Measurements from ENCODE around the gene ACOT12.

ACOT12 gene

GRCh38 chr5:81337803-81338202 is 56.1 kb downstream of the ACOT12 start:
- TF ChIP-seq CTCF (IDR thresholded peaks at IDR 0.05; ENCODE audit: control extremely low read depth, extremely low read depth, low read depth, missing control alignments), result no peak
- DNase-seq (ENCODE audit: extremely low spot score), result no peak
- CTCF ChIA-PET, result interaction anchor here (1.1 to 1.7 kb wide), 3 partner anchors 9 to 888 kb away, joined by 3 to 4 read pairs (median 3); no protein-coding TSS in a partner anchor

DNA sequence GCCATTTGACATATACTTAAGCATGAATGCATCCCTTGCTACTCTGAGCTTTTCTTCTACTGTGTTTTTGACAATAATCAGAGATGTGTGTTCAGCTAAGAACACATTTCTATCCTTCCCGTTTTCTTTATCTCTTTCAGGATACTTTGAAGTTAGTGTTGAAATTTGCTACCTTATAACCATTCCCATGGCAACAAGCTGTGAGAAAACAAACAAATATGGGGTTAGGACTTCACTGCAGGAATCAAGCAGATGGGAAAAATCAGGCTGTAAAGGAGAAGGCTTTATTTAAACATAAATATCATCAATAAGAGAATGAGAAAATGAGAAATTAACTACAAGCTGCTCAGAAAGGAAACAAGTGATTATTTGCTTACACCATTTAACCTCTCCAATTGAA is 57.4 kb downstream of the ACOT12 start:
- ChIA-PET POLR2A (no interaction called here), CTCF (interaction anchor here (0.9 to 1.7 kb wide), 3 partner anchors 17 to 889 kb away, joined by 3 to 4 read pairs (median 3); no protein-coding TSS in a partner anchor)
- no peak for TF ChIP-seq CTCF (IDR thresholded peaks at IDR 0.05; ENCODE audit: control extremely low read depth, extremely low read depth, low read depth, missing control alignments)
- DNase-seq (ENCODE audit: extremely low spot score), result no peak

More at GRCh38 chr5:81337803-81338202, 56.1 kb downstream of the ACOT12 start:
- POLR2A ChIA-PET, result no interaction called here

DNA sequence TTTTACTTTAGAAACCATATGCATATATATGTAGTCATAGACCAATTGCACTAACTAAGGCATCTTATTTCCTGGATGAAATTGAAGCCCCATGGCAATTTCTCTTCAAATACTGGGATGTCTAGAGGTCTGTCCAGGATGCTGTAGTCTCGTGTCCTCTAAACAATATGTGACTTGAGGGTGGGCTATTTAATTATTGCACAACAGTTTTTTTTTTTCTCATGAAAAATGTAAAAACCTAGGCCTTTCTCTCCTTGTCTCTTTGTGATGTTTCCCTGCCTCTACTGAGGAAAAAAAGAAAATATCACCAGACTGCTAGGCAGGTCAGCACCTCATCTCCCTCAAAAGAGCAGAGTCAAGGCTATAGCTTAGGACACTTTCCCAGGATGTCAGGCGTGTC is 58.0 kb downstream of the ACOT12 start:
- ChIA-PET CTCF (interaction anchor here (0.9 kb wide), 1 partner anchor 17 kb away, joined by 3 read pairs; no protein-coding TSS in a partner anchor), POLR2A (no interaction called here)
- no peak for DNase-seq (ENCODE audit: extremely low spot score)
- TF ChIP-seq CTCF (IDR thresholded peaks at IDR 0.05; ENCODE audit: control extremely low read depth, extremely low read depth, low read depth, missing control alignments), result no peak

DNA sequence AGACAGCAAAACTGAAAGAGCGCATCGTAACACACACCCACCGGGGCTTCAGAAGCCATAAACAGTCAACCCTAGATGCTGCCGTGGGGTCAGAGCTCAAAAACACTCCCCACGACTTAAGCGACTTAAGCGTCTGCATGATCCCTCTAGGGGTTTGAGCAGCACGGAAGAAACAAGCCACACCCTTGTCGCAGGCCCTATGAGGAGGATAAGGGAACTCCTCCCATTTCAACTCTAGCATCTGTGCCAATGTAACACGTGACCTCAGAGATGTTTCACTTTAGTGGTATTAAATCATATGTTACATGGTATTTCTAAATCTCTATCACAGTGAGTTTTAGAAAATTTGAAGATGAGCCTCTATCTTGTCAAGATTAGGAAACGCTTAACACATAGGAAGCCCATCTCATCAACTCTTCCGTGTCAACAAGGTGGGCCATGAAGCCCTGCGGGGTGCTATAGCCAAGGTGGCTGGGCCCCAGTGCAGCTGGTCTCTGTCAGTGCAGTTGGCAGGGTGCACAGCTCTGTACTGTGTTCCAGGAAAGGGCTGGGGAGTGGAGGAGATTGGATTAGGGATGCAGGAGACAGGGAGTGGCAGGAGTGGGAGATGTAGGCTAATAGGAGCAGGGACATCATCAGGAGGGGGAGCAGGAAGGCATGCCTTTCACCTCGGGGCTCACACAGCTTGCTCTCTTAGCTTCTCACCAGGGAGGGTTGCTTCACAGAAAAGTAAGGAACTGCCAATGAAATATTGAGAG is 59.5 kb downstream of the ACOT12 start:
- ChIA-PET CTCF (interaction anchor here (1.5 kb wide), 1 partner anchor 12 kb away, joined by 4 read pairs; no protein-coding TSS in a partner anchor), POLR2A (no interaction called here)
- no peak for TF ChIP-seq CTCF (IDR thresholded peaks at IDR 0.05; ENCODE audit: control extremely low read depth, extremely low read depth, low read depth, missing control alignments)
- no peak for DNase-seq (ENCODE audit: extremely low spot score)

- TF ChIP-seq CTCF (IDR thresholded peaks at IDR 0.05; ENCODE audit: control extremely low read depth, extremely low read depth, low read depth, missing control alignments), result no peak
- CTCF ChIA-PET, result interaction anchor here (0.9 to 1.9 kb wide), 2 partner anchors 8 to 25 kb away, joined by 3 to 5 read pairs; partner anchors contain the start of gene ZCCHC9
- POLR2A ChIA-PET, result no interaction called here
- DNase-seq (ENCODE audit: extremely low spot score), result no peak
These were observed 67.4 kb downstream of the ACOT12 start for GRCh38 chr5:81326554-81326953.

DNA sequence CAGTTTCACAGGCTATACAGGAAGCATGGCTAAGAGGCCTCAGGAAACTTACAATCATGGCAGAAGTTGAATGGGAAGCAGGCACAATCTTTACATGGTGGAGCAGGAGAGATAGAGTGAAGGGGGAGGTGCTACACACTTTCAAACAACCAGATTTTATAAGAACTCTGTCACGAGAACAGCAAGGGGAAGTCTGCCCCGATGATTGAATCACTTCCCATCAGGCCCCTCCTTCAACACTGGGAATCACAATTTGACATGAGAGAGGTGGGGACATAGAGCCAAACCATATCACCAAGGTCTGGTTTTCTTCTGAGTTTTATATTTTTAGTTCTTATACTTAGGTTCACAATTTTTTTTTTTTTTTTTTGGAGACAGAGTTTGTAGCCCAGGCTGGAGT is 76.4 kb downstream of the ACOT12 start:
- ChIA-PET CTCF (interaction anchor here (1.3 kb wide), 1 partner anchor 13 kb away, joined by 4 read pairs; no protein-coding TSS in a partner anchor), POLR2A (no interaction called here)
- DNase-seq (ENCODE audit: extremely low spot score), result no peak
- TF ChIP-seq CTCF (IDR thresholded peaks at IDR 0.05; ENCODE audit: control extremely low read depth, extremely low read depth, low read depth, missing control alignments), result no peak

Measured in GM10248 (cell line).